ENCODE data around the gene EDC4. TPM values are rescaled to one million over a fixed set of nuclear protein-coding genes. Genes with fewer than 3 reads are reported as not detected.
"Not testable (repeated sequence)": the region's sequence is repeated elsewhere in the genome, so short reads cannot be mapped to it uniquely, and the experiment has no call there.

EDC4 gene
- total and polyA plus RNA-seq, 12 donors: 34.0 to 115 (median 58.7) TPM

GRCh38 chr16:67828651-67829050 is 44.2 kb upstream of the EDC4 start:
- H3K27ac ChIP-seq: no peak overlapping the region
- intact Hi-C loops (cut with DNase I): no loop called here
- H3K36me3 ChIP-seq (replicated peaks in 1 of 2): peaks cover 0 to 45% of the 10 kb centered on the region in 2 donors
- H3K9me3 ChIP-seq (replicated peaks in 1 of 3): no peaks in the 10 kb centered on the region
- H3K4me3 ChIP-seq: no peak overlapping the region
- peaks cover 10 to 11% of the 10 kb centered on the region in 2 donors for H3K4me1 ChIP-seq (replicated peaks in 1 of 2)
- no peak for DNase-seq
- no peaks in the 10 kb centered on the region for H3K27me3 ChIP-seq
- WGBS, 4 donors: 89 to 100% (median 96%) methylated on average over 3 to 4 of the region's 4 CpGs
- no peak for TF ChIP-seq CTCF (IDR thresholded peaks at IDR 0.05)
- TF ChIP-seq POLR2A (IDR thresholded peaks at IDR 0.05): no peak

GRCh38 chr16:67833030-67833414 is 39.8 kb upstream of the EDC4 start:
- DNase-seq: peak in 1 of 7 donors; percentile 12
- TF ChIP-seq POLR2A (IDR thresholded peaks at IDR 0.05) (no peak), CTCF (IDR thresholded peaks at IDR 0.05) (no peak)
- Histone ChIP-seq H3K4me3 (peak overlapping the region in 3 of 4 donors; percentile 23 to 75 (median 71)), H3K9me3 (replicated peaks in 1 of 3) (no peaks in the 10 kb centered on the region), H3K27ac (peak overlapping the region in 3 of 5 donors; percentile 1 to 72 (median 56)), H3K27me3 (no peaks in the 10 kb centered on the region), H3K4me1 (replicated peaks in 1 of 2) (peaks cover 10 to 15% of the 10 kb centered on the region in 2 donors), H3K36me3 (replicated peaks in 1 of 2) (peaks cover 0 to 41% of the 10 kb centered on the region in 2 donors)
- intact Hi-C loops (cut with DNase I): no loop called here
- WGBS, 4 donors: 1 to 13% (median 6%) methylated on average over 1 to 3 of the region's 3 CpGs

- H3K27me3 ChIP-seq: no peaks in the 10 kb centered on the region
- no peaks in the 10 kb centered on the region for H3K9me3 ChIP-seq (replicated peaks in 1 of 3)
- peaks cover 10 to 15% of the 10 kb centered on the region in 2 donors for H3K4me1 ChIP-seq (replicated peaks in 1 of 2)
- intact Hi-C loops (cut with DNase I): no loop called here
- H3K36me3 ChIP-seq (replicated peaks in 1 of 2): peaks cover 0 to 36% of the 10 kb centered on the region in 2 donors
- H3K4me3 ChIP-seq: peak overlapping the region; percentile 23 to 75 (median 64)
- TF ChIP-seq CTCF (IDR thresholded peaks at IDR 0.05) (no peak), POLR2A (IDR thresholded peaks at IDR 0.05) (peak; percentile 50 to 75)
- DNase-seq: peak; percentile 88 to 97 (median 94)
- peak overlapping the region in 3 of 5 donors; percentile 1 to 72 (median 56) for H3K27ac ChIP-seq
- WGBS, 4 donors: 0 to 3% (median 1%) methylated on average over 14 to 49 of the region's 49 CpGs
These were observed 39.2 kb upstream of the EDC4 start for GRCh38 chr16:67833415-67834241.

- TF ChIP-seq CTCF (IDR thresholded peaks at IDR 0.05): no peak
- TF ChIP-seq POLR2A (IDR thresholded peaks at IDR 0.05): no peak
- Histone ChIP-seq H3K27ac (peak overlapping the region in 2 of 5 donors; percentile 9 to 56), H3K4me3 (peak overlapping the region in 2 of 4 donors; percentile 23 to 75), H3K36me3 (replicated peaks in 1 of 2) (peaks cover 0 to 30% of the 10 kb centered on the region in 2 donors), H3K9me3 (replicated peaks in 1 of 3) (no peaks in the 10 kb centered on the region), H3K4me1 (replicated peaks in 1 of 2) (peaks cover 10 to 15% of the 10 kb centered on the region in 2 donors), H3K27me3 (no peaks in the 10 kb centered on the region)
- DNase-seq: no peak
- intact Hi-C loops (cut with DNase I): no loop called here
- 73 to 85% (median 82%) methylated on average over 10 of the region's 10 CpGs for WGBS, 4 donors
These were observed 38.6 kb upstream of the EDC4 start for GRCh38 chr16:67834242-67834614.

- H3K27me3 ChIP-seq; H3K9me3 ChIP-seq (replicated peaks in 1 of 3); DNase-seq; H3K4me3 ChIP-seq; H3K36me3 ChIP-seq (replicated peaks in 1 of 2); H3K27ac ChIP-seq; intact Hi-C loops (cut with DNase I): not testable (repeated sequence)
- H3K4me1 ChIP-seq (replicated peaks in 1 of 2): peaks cover 15 to 19% of the 10 kb centered on the region in 2 donors
- WGBS, 4 donors: 82 to 91% (median 88%) methylated on average over 10 of the region's 10 CpGs
These were observed 35.7 kb upstream of the EDC4 start for GRCh38 chr16:67837190-67837589.

Measured in adrenal gland (tissue), 12 donors.